Adipocyte (in vitro differentiated cells): Measurements from ENCODE around the gene AUTS2.

ENCODE experiments used
- DNase-seq: peaks from one replicate; pipeline ENCODE4 v3.0.0-alpha.2; 2015; ENCODE audit warnings: low read depth
- H3K27me3 ChIP-seq: replicated peaks from 2 replicates; pipeline ENCODE4 v1.7.0; 2013; ENCODE audit warnings: mild to moderate bottlenecking, low read length, moderate library complexity; ENCODE audit not compliant: control insufficient read depth, insufficient read depth
- H3K36me3 ChIP-seq: 2 replicates; pipeline ENCODE4 v1.7.0; 2013; ENCODE audit warnings: low read length, mild to moderate bottlenecking, moderate library complexity; ENCODE audit not compliant: control insufficient read depth, insufficient read depth, severe bottlenecking
- H3K4me1 ChIP-seq: 2 replicates; pipeline ENCODE4 v1.7.0; 2013; ENCODE audit warnings: mild to moderate bottlenecking, low read length, moderate library complexity; ENCODE audit not compliant: control insufficient read depth, insufficient read depth
- H3K4me3 ChIP-seq: 2 replicates; pipeline ENCODE4 v1.7.0; 2013; ENCODE audit warnings: mild to moderate bottlenecking, low read length, moderate library complexity
- H3K9ac ChIP-seq: 2 replicates; pipeline ENCODE4 v1.7.0; 2013; ENCODE audit warnings: mild to moderate bottlenecking, low read length, moderate library complexity
- H3K9me3 ChIP-seq: 2 replicates; pipeline ENCODE4 v1.7.0; 2013; ENCODE audit warnings: mild to moderate bottlenecking, low read length, moderate library complexity; ENCODE audit not compliant: control insufficient read depth

The AUTS2 gene

GRCh38 chr7:69661342-69661741, 63.1 kb downstream of the AUTS2 start:
- H3K27me3 ChIP-seq, result no peaks in the 10 kb centered on the region
- H3K9me3 ChIP-seq, result no peaks in the 10 kb centered on the region
- no peak overlapping the region for H3K9ac ChIP-seq
- no peak overlapping the region for H3K4me3 ChIP-seq
- H3K36me3 ChIP-seq, result no peaks in the 10 kb centered on the region
- no peak for DNase-seq
- H3K4me1 ChIP-seq, result peaks cover 16% of the 10 kb centered on the region

GRCh38 chr7:69663911-69664832, 65.9 kb downstream of the AUTS2 start:
- no peak overlapping the region for H3K4me3 ChIP-seq
- no peaks in the 10 kb centered on the region for H3K27me3 ChIP-seq
- H3K9ac ChIP-seq, result no peak overlapping the region
- peaks cover 6% of the 10 kb centered on the region for H3K4me1 ChIP-seq
- no peak for DNase-seq
- no peaks in the 10 kb centered on the region for H3K9me3 ChIP-seq
- H3K36me3 ChIP-seq, result no peaks in the 10 kb centered on the region

GRCh38 chr7:69665369-69665768, 67.1 kb downstream of the AUTS2 start:
- no peak for DNase-seq

GRCh38 chr7:69668339-69668870, 70.1 kb downstream of the AUTS2 start:
- Histone ChIP-seq H3K4me1 (peaks cover 27% of the 10 kb centered on the region), H3K9ac (no peak overlapping the region), H3K4me3 (no peak overlapping the region), H3K27me3 (no peaks in the 10 kb centered on the region), H3K9me3 (no peaks in the 10 kb centered on the region), H3K36me3 (no peaks in the 10 kb centered on the region)
- no peak for DNase-seq

More at GRCh38 chr7:69665369-69665768, 67.1 kb downstream of the AUTS2 start:
- no peaks in the 10 kb centered on the region for H3K36me3 ChIP-seq
- H3K9ac ChIP-seq, result no peak overlapping the region
- H3K4me3 ChIP-seq, result no peak overlapping the region
- no peaks in the 10 kb centered on the region for H3K27me3 ChIP-seq
- H3K4me1 ChIP-seq, result peaks cover 6% of the 10 kb centered on the region
- H3K9me3 ChIP-seq, result no peaks in the 10 kb centered on the region

- Histone ChIP-seq H3K4me1 (peaks cover 31% of the 10 kb centered on the region), H3K36me3 (no peaks in the 10 kb centered on the region), H3K9me3 (no peaks in the 10 kb centered on the region), H3K27me3 (no peaks in the 10 kb centered on the region), H3K9ac (no peak overlapping the region), H3K4me3 (peak overlapping the region; percentile 47)
- DNase-seq, result peak; percentile 75
Measured at GRCh38 chr7:69670701-69671100, 72.4 kb downstream of the AUTS2 start.

- Histone ChIP-seq H3K4me3 (no peak overlapping the region), H3K27me3 (no peaks in the 10 kb centered on the region), H3K36me3 (no peaks in the 10 kb centered on the region), H3K9me3 (no peaks in the 10 kb centered on the region), H3K9ac (no peak overlapping the region), H3K4me1 (peaks cover 41% of the 10 kb centered on the region)
- no peak for DNase-seq
Measured at GRCh38 chr7:69673074-69673473, 74.8 kb downstream of the AUTS2 start.

GRCh38 chr7:69674701-69675182, 76.5 kb downstream of the AUTS2 start:
- H3K4me3 ChIP-seq, result no peak overlapping the region
- DNase-seq, result no peak
- no peak overlapping the region for H3K9ac ChIP-seq
- peaks cover 51% of the 10 kb centered on the region for H3K4me1 ChIP-seq
- no peaks in the 10 kb centered on the region for H3K27me3 ChIP-seq
- no peaks in the 10 kb centered on the region for H3K36me3 ChIP-seq
- H3K9me3 ChIP-seq, result no peaks in the 10 kb centered on the region

GRCh38 chr7:69676247-69676646, 78.0 kb downstream of the AUTS2 start:
- DNase-seq, result no peak
- Histone ChIP-seq H3K4me1 (peaks cover 36% of the 10 kb centered on the region), H3K4me3 (no peak overlapping the region), H3K9ac (no peak overlapping the region), H3K27me3 (no peaks in the 10 kb centered on the region), H3K9me3 (no peaks in the 10 kb centered on the region), H3K36me3 (no peaks in the 10 kb centered on the region)

- H3K4me3 ChIP-seq, result peak overlapping the region; percentile 53
- H3K4me1 ChIP-seq, result peaks cover 33% of the 10 kb centered on the region
- H3K9me3 ChIP-seq, result no peaks in the 10 kb centered on the region
- H3K9ac ChIP-seq, result peak overlapping the region; percentile 40
- H3K27me3 ChIP-seq, result no peaks in the 10 kb centered on the region
- peak; percentile 78 for DNase-seq
- H3K36me3 ChIP-seq, result no peaks in the 10 kb centered on the region
Measured at GRCh38 chr7:69677054-69677852, 79.0 kb downstream of the AUTS2 start.

GRCh38 chr7:69677881-69678493, 79.7 kb downstream of the AUTS2 start:
- H3K36me3 ChIP-seq, result no peaks in the 10 kb centered on the region

More at GRCh38 chr7:69677881-69678493, 79.7 kb downstream of the AUTS2 start:
- Histone ChIP-seq H3K9me3 (no peaks in the 10 kb centered on the region), H3K9ac (peak overlapping the region; percentile 40), H3K4me1 (peaks cover 28% of the 10 kb centered on the region), H3K4me3 (peak overlapping the region; percentile 53), H3K27me3 (no peaks in the 10 kb centered on the region)
- DNase-seq, result peak; percentile 88
